H1 (cell line): Measurements from ENCODE around the gene OBSL1. TPM values are rescaled to one million over a fixed set of nuclear protein-coding genes. Genes with fewer than 3 reads are reported as not detected.

Experiments
- CBX5 ChIP-seq: fragments of 300-800, 300-1000 bp; sonication (generic); IDR thresholded peaks from 2 replicates; pipeline ENCODE4 v1.7.1; 2016; ENCODE audit warnings: antibody characterized with exemption, low read length, low read depth
- CBX8 ChIP-seq: fragments of 300-800, 300-1000 bp; sonication (generic); IDR thresholded peaks from 2 replicates; pipeline ENCODE4 v1.7.1; 2016; ENCODE audit warnings: low read depth, low read length, borderline replicate concordance
- CTBP2 ChIP-seq: IDR thresholded peaks from 2 replicates; pipeline ENCODE4 v1.7.0; 2011; ENCODE audit warnings: borderline replicate concordance, mild to moderate bottlenecking, moderate library complexity, mixed read lengths, low read length; ENCODE audit not compliant: insufficient read depth, insufficient read length
- EGR1 ChIP-seq: IDR thresholded peaks from 2 replicates; pipeline ENCODE4 v1.6.1; 2011; ENCODE audit warnings: low read depth, low read length, borderline replicate concordance
- GABPA ChIP-seq: IDR thresholded peaks from 2 replicates; pipeline ENCODE4 v1.6.1; 2011; ENCODE audit warnings: mild to moderate bottlenecking, low read length, moderate library complexity, borderline replicate concordance; ENCODE audit not compliant: insufficient read depth
- HDAC2 ChIP-seq, 2 experiments: fragments of 300-600 bp in 1 of 2; sonication (generic) in 1 of 2; IDR thresholded peaks; 2 replicates each; pipeline ENCODE4 v1.6.1; 2011 to 2012; ENCODE audit warnings: low read depth in 2 of 2, low read length in 2 of 2, mild to moderate bottlenecking in 2 of 2, moderate library complexity in 2 of 2, borderline replicate concordance in 1 of 2, inconsistent platforms in 1 of 2
- HDAC6 ChIP-seq: IDR thresholded peaks from one replicate; pipeline ENCODE4 v1.7.1; 2012; ENCODE audit warnings: low read depth, mild to moderate bottlenecking, inconsistent platforms, low read length, moderate library complexity
- KDM1A ChIP-seq: fragments of 200-600, 300-600 bp; sonication (generic); IDR thresholded peaks from 2 replicates; pipeline ENCODE4 v1.7.1; 2016; ENCODE audit warnings: mild to moderate bottlenecking, low read length, borderline replicate concordance
- KDM4A ChIP-seq: IDR thresholded peaks from one replicate; pipeline ENCODE4 v1.7.1; 2012; ENCODE audit warnings: low read depth, mild to moderate bottlenecking, moderate library complexity, low read length, inconsistent platforms; ENCODE audit not compliant: severe bottlenecking
- MAFK ChIP-seq: IDR thresholded peaks from 2 replicates; pipeline ENCODE4 v1.6.1; 2012; ENCODE audit warnings: low read depth, mild to moderate bottlenecking, improper control_type of control experiment, low read length
- POLR2AphosphoS5 ChIP-seq: IDR thresholded peaks from 2 replicates; pipeline ENCODE4 v1.6.1; 2011; ENCODE audit warnings: low read depth, low read length
- RAD21 ChIP-seq, 2 experiments: IDR thresholded peaks in 1 of 2; conservative IDR thresholded peaks in 1 of 2; 2 replicates each; pipeline ENCODE4 v1.6.1; 2011; ENCODE audit warnings: low read depth in 2 of 2, low read length in 2 of 2, improper control_type of control experiment in 1 of 2, inconsistent platforms in 1 of 2, mild to moderate bottlenecking in 1 of 2, moderate library complexity in 1 of 2
- RXRA ChIP-seq: IDR thresholded peaks from 2 replicates; pipeline ENCODE4 v1.6.1; 2011; ENCODE audit warnings: low read depth, mild to moderate bottlenecking, low read length, moderate library complexity; ENCODE audit not compliant: insufficient read depth
- SAP30 ChIP-seq: fragments of 300-600 bp; sonication (generic); IDR thresholded peaks from 2 replicates; pipeline ENCODE4 v1.7.1; 2012; ENCODE audit warnings: low read length, moderate library complexity, mild to moderate bottlenecking, inconsistent platforms; ENCODE audit not compliant: insufficient read depth, insufficient replicate concordance
- SIN3A ChIP-seq, 2 experiments: IDR thresholded peaks in 1 of 2; conservative IDR thresholded peaks in 1 of 2; 2 replicates each; pipeline ENCODE4 v1.6.1; 2011 to 2012; ENCODE audit warnings: low read length in 2 of 2, improper control_type of control experiment in 1 of 2, low read depth in 1 of 2, mild to moderate bottlenecking in 1 of 2
- SIRT6 ChIP-seq: IDR thresholded peaks from one replicate; pipeline ENCODE4 v1.7.1; 2012; ENCODE audit warnings: low read length, inconsistent platforms
- SIX5 ChIP-seq: IDR thresholded peaks from 2 replicates; pipeline ENCODE4 v1.6.1; 2011; ENCODE audit warnings: mild to moderate bottlenecking, low read depth, low read length
- SP1 ChIP-seq: IDR thresholded peaks from 2 replicates; pipeline ENCODE4 v1.6.1; 2011; ENCODE audit warnings: low read depth, low read length
- SP2 ChIP-seq: IDR thresholded peaks from 2 replicates; pipeline ENCODE4 v1.6.1; 2012; ENCODE audit warnings: mild to moderate bottlenecking, low read length, inconsistent platforms
- TCF12 ChIP-seq: IDR thresholded peaks from 2 replicates; pipeline ENCODE4 v1.6.1; 2011; ENCODE audit warnings: low read depth, mild to moderate bottlenecking, low read length
- USF2 ChIP-seq: IDR thresholded peaks from 2 replicates; pipeline ENCODE4 v1.6.1; 2011; ENCODE audit warnings: low read length, improper control_type of control experiment
- ZNF274 ChIP-seq: IDR thresholded peaks from 2 replicates; pipeline ENCODE4 v1.7.0; 2012; ENCODE audit warnings: low read length, borderline replicate concordance; ENCODE audit errors: extremely low read depth
- polyA plus RNA-seq, 7 experiments: library from polyadenylated mRNA; depleted of rRNA in 3 of 7; stranded (reverse) in 5 of 7; unstranded in 2 of 7; fragments of >200 nt in 5 of 7; fragments of 200-250 nt in 2 of 7; gene quantifications; 1 replicate in 5 of 7; 2 replicates in 1 of 7; 4 replicates in 1 of 7; pipeline versions ENCODE4 v1.2.1 to v1.2.3, GENCODE V29; 2011 to 2013; ENCODE audit warnings: missing spikeins in 2 of 7, mixed read lengths in 2 of 7
- total RNA-seq: library from RNA; stranded (reverse); fragmentation: NEBNext Ultra II Directional; extraction: Animal tissue kit (Norgen Biotek cat#: 25700); gene quantifications from 2 replicates; pipeline ENCODE4 v1.2.1, GENCODE V29; 2021

The OBSL1 gene
- total and polyA plus RNA-seq, 2 of the 8 experiments (the other 6 are each of a cell fraction or from before 2014, with no cell fraction given) = 116 to 127 TPM

DNA sequence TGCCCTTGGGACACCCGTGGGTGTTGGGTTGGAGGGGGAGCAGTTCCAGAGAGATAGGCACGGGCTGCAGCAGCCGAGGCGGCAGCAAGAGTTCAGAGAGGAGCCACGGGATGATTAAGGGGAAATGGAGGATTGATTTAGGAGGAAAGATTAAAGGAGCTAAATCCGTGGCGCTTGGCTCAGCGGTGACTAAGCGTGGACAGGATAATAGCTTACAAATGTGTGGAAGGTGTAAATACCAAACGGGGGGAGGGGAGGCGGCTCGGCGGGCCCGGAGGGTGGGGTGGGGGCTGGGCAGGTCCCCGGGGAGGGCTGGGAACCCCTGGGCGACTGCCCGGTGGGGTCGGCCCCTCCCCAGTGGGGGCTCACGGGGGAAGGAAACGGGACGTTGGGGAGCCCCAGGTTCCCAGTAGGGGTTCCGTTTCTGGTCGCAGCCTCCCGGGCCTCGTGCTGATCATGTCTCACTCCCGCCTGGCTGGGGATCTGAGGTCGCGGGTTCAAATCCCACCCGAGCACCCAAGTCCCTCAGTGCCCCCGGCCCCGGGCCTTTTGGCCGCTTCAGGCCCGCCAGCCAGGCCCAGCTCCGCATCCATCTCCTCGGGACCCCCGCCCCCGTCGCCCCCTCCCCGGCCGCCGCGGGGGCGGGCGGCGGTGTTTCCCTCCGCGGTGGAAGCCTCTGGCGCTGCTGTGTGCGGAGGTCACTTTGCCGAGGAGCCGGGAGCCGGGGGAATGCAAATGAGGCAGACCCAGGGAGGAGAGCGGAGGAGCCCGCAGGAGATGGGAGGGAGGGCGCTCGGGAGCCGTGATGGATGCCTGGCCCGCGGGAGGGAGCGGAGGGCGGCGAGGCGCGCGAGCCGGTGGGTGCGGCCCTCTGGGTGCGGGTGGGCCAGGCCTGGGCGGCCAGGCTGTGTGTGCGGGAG lies 49.0 kb downstream of the OBSL1 start (continued):
- TF ChIP-seq RAD21 (IDR thresholded peaks at IDR 0.05 in 1 of 2, conservative IDR thresholded peaks at IDR 0.05 in 1 of 2; ENCODE audit: low read depth in 2 of 2, low read length in 2 of 2) (no peak), SP1 (no peak), KDM4A (peak; percentile 22), GABPA (no peak), HDAC2 (IDR thresholded peaks at IDR 0.05; ENCODE audit: borderline replicate concordance in 1 of 2, low read depth in 2 of 2, low read length in 2 of 2) (no peak), KDM1A (no peak), POLR2AphosphoS5 (no peak), CBX5 (no peak), SIN3A (conservative IDR thresholded peaks at IDR 0.05 in 1 of 2, IDR thresholded peaks at IDR 0.05 in 1 of 2; ENCODE audit: low read depth in 1 of 2, low read length in 2 of 2) (no peak), ZNF274 (no peak), SIRT6 (no peak), TCF12 (no peak), SAP30 (no peak), HDAC6 (no peak), CBX8 (no peak), SP2 (no peak), CTBP2 (no peak), RXRA (no peak), USF2 (no peak), MAFK (no peak), EGR1 (no peak), SIX5 (no peak)
